Urinary bladder (tissue), 4 donors: ENCODE data around the gene TMEM141. TPM values are rescaled to one million over a fixed set of nuclear protein-coding genes. Genes with fewer than 3 reads are reported as not detected.
"Not testable (repeated sequence)": the region's sequence is repeated elsewhere in the genome, so short reads cannot be mapped to it uniquely, and the experiment has no call there.

ENCODE experiments used
- DNase-seq: peaks from one replicate; pipeline ENCODE4 v3.0.0-alpha.2; 2015; ENCODE audit errors: extremely low spot score
- H3K27ac ChIP-seq: one replicate; pipeline ENCODE4 v1.5.1; 2013; ENCODE audit warnings: low read depth, mild to moderate bottlenecking, moderate library complexity
- H3K36me3 ChIP-seq: one replicate; pipeline ENCODE4 v1.6.1; 2013; ENCODE audit warnings: mild to moderate bottlenecking, moderate library complexity; ENCODE audit not compliant: insufficient read depth
- H3K4me1 ChIP-seq: one replicate; pipeline ENCODE4 v1.6.1; 2013; ENCODE audit warnings: mild to moderate bottlenecking, moderate library complexity; ENCODE audit not compliant: insufficient read depth
- H3K4me3 ChIP-seq: one replicate; pipeline ENCODE4 v1.5.1; 2013; ENCODE audit warnings: low read depth, low read length
- WGBS: extraction: QIAGEN DNeasy Blood & Tissue Kit; methylation state at CpG from one replicate; pipeline ENCODE4 v1.1.7; 2013; 5-methylcytosine and 5-hydroxymethylcytosine counted together
- polyA plus RNA-seq: library from polyadenylated mRNA; stranded (reverse); fragments of 200-250 nt; gene quantifications from one replicate; pipeline ENCODE4 v1.2.3, GENCODE V29; 2013
- total RNA-seq: library from RNA; depleted of rRNA; stranded (reverse); fragments of >200 nt; gene quantifications from one replicate; pipeline ENCODE4 v1.2.3, GENCODE V29; 2014
- donor health status: healthy with polysubstance abuse.
- donor health status: healthy.

TMEM141 gene
- total and polyA plus RNA-seq, 2 donors = 29.4 to 83.2 TPM

GRCh38 chr9:136828474-136829140, 37.5 kb downstream of the TMEM141 start:
- no peak for DNase-seq
- Histone ChIP-seq H3K4me3 (no peak overlapping the region), H3K27ac (no peak overlapping the region), H3K36me3 (no peaks in the 10 kb centered on the region), H3K4me1 (no peaks in the 10 kb centered on the region)
- WGBS = 92% methylated on average over 31 of the region's 31 CpGs

- Histone ChIP-seq H3K27ac (no peak overlapping the region), H3K4me1 (no peaks in the 10 kb centered on the region), H3K4me3 (no peak overlapping the region), H3K36me3 (no peaks in the 10 kb centered on the region)
- DNase-seq = no peak
- WGBS = 92% methylated on average over 14 of the region's 14 CpGs
Observed at GRCh38 chr9:136829412-136829811, 38.3 kb downstream of the TMEM141 start.

- no peak for DNase-seq
- Histone ChIP-seq H3K4me1 (no peaks in the 10 kb centered on the region), H3K27ac (no peak overlapping the region), H3K36me3 (no peaks in the 10 kb centered on the region), H3K4me3 (no peak overlapping the region)
- 93% methylated on average over 41 of the region's 41 CpGs for WGBS
Observed at GRCh38 chr9:136829981-136830885, 39.1 kb downstream of the TMEM141 start.

- no peaks in the 10 kb centered on the region for H3K4me1 ChIP-seq
- no peaks in the 10 kb centered on the region for H3K36me3 ChIP-seq
- no peak overlapping the region for H3K4me3 ChIP-seq
- DNase-seq = no peak
- 94% methylated on average over 30 of the region's 30 CpGs for WGBS
- no peak overlapping the region for H3K27ac ChIP-seq
Observed at GRCh38 chr9:136831002-136831719, 40.0 kb downstream of the TMEM141 start.

- H3K36me3 ChIP-seq = no peaks in the 10 kb centered on the region
- no peak overlapping the region for H3K4me3 ChIP-seq
- no peak overlapping the region for H3K27ac ChIP-seq
- H3K4me1 ChIP-seq = no peaks in the 10 kb centered on the region
- DNase-seq = no peak
- 90% methylated on average over 23 of the region's 23 CpGs for WGBS
Observed at GRCh38 chr9:136831720-136832104, 40.6 kb downstream of the TMEM141 start.

- Histone ChIP-seq H3K27ac (no peak overlapping the region), H3K4me1 (no peaks in the 10 kb centered on the region), H3K4me3 (no peak overlapping the region), H3K36me3 (no peaks in the 10 kb centered on the region)
- DNase-seq = no peak
- WGBS = 93% methylated on average over 9 of the region's 9 CpGs
Observed at GRCh38 chr9:136832581-136832980, 41.4 kb downstream of the TMEM141 start.

GRCh38 chr9:136833381-136834048, 42.4 kb downstream of the TMEM141 start:
- not testable (repeated sequence) for H3K4me1 ChIP-seq

GRCh38 chr9:136835162-136835931, 44.2 kb downstream of the TMEM141 start:
- Histone ChIP-seq H3K36me3 (no peaks in the 10 kb centered on the region), H3K4me1 (no peaks in the 10 kb centered on the region), H3K27ac (no peak overlapping the region), H3K4me3 (no peak overlapping the region)
- 88% methylated on average over 36 of the region's 36 CpGs for WGBS
- no peak for DNase-seq

More at GRCh38 chr9:136833381-136834048, 42.4 kb downstream of the TMEM141 start:
- DNase-seq, H3K27ac ChIP-seq, H3K4me3 ChIP-seq, H3K36me3 ChIP-seq: not testable (repeated sequence)
- 82% methylated on average over 16 of the region's 16 CpGs for WGBS

GRCh38 chr9:136835932-136836904, 45.1 kb downstream of the TMEM141 start:
- no peak for DNase-seq
- no peaks in the 10 kb centered on the region for H3K36me3 ChIP-seq
- 89% methylated on average over 21 of the region's 21 CpGs for WGBS
- no peak overlapping the region for H3K4me3 ChIP-seq
- no peak overlapping the region for H3K27ac ChIP-seq
- H3K4me1 ChIP-seq = no peaks in the 10 kb centered on the region

- H3K4me1 ChIP-seq = no peaks in the 10 kb centered on the region
- no peaks in the 10 kb centered on the region for H3K36me3 ChIP-seq
- WGBS = 90% methylated on average over 27 of the region's 27 CpGs
- no peak overlapping the region for H3K27ac ChIP-seq
- DNase-seq = no peak
- H3K4me3 ChIP-seq = no peak overlapping the region
Observed at GRCh38 chr9:136837146-136837855, 46.2 kb downstream of the TMEM141 start.

GRCh38 chr9:136837856-136838277, 46.7 kb downstream of the TMEM141 start:
- WGBS = 89% methylated on average over 15 of the region's 15 CpGs
- not testable (repeated sequence) for H3K4me1 ChIP-seq, H3K4me3 ChIP-seq, DNase-seq, H3K36me3 ChIP-seq, H3K27ac ChIP-seq
